ENCODE data around the gene SF3B3. TPM values are rescaled to one million over a fixed set of nuclear protein-coding genes. Genes with fewer than 3 reads are reported as not detected.

Gene SF3B3
- total and polyA plus RNA-seq, 8 donors, result 43.9 to 131 (median 85.5) TPM

- TF ChIP-seq, protein P1, sequence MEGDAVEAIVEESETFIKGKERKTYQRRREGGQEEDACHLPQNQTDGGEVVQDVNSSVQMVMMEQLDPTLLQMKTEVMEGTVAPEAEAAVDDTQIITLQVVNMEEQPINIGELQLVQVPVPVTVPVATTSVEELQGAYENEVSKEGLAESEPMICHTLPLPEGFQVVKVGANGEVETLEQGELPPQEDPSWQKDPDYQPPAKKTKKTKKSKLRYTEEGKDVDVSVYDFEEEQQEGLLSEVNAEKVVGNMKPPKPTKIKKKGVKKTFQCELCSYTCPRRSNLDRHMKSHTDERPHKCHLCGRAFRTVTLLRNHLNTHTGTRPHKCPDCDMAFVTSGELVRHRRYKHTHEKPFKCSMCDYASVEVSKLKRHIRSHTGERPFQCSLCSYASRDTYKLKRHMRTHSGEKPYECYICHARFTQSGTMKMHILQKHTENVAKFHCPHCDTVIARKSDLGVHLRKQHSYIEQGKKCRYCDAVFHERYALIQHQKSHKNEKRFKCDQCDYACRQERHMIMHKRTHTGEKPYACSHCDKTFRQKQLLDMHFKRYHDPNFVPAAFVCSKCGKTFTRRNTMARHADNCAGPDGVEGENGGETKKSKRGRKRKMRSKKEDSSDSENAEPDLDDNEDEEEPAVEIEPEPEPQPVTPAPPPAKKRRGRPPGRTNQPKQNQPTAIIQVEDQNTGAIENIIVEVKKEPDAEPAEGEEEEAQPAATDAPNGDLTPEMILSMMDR (IDR thresholded peaks at IDR 0.05), result no peak
- ATAC-seq (no peak), FAIRE-seq (no peak), DNase-seq (no peak)
- H3K4me3 ChIP-seq, result no peak overlapping the region
- H3K4me1 ChIP-seq, result no peaks in the 10 kb centered on the region
- no peaks in the 10 kb centered on the region for H3K9me3 ChIP-seq
- H3K27ac ChIP-seq, result no peak overlapping the region
- WGBS, 2 donors, result 91 to 95% methylated on average over 3 of the region's 3 CpGs
- H3K36me3 ChIP-seq, result peaks cover 0 to 54% (median 15%) of the 10 kb centered on the region in 3 donors
- no peaks in the 10 kb centered on the region for H3K27me3 ChIP-seq
- intact Hi-C loops (cut with DNase I), result no loop called here
Observed at GRCh38 chr16:70510216-70510615, 13.4 kb upstream of the SF3B3 start.

- no peak for FAIRE-seq
- DNase-seq, result no peak
- H3K27me3 ChIP-seq, result no peaks in the 10 kb centered on the region
- H3K27ac ChIP-seq, result no peak overlapping the region
- H3K4me1 ChIP-seq, result no peaks in the 10 kb centered on the region
- intact Hi-C loops (cut with DNase I), result no loop called here
- WGBS, 2 donors, result 91 to 93% methylated on average over 1 of the region's 1 CpG
- H3K9me3 ChIP-seq, result no peaks in the 10 kb centered on the region
- no peak overlapping the region for H3K4me3 ChIP-seq
- no peak for ATAC-seq
- peaks cover 0 to 61% (median 24%) of the 10 kb centered on the region in 3 donors for H3K36me3 ChIP-seq
- TF ChIP-seq, protein P1 (IDR thresholded peaks at IDR 0.05), result no peak
Observed at GRCh38 chr16:70511833-70512232, 11.8 kb upstream of the SF3B3 start.

DNA sequence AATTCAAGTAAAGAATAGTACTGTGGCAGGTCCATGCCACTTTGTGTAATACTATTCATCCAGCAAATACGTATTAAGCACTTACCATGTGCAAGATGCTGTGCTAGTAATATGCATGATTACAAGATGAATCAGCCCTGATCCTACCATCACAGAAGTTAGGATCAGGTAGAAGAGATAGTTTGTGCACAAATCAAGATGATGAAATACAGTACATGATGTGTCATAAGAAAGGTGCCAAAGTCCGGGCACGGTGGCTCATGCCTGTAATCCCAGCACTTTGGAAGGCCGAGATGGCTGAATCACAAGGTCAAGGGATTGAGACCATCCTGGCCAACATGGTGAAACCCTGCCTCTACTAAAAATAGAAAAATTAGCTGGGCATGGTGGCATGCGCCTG lies 11.2 kb upstream of the SF3B3 start:
- no peak for ATAC-seq
- Histone ChIP-seq H3K4me1 (no peaks in the 10 kb centered on the region), H3K27ac (no peak overlapping the region), H3K27me3 (no peaks in the 10 kb centered on the region), H3K4me3 (no peak overlapping the region), H3K9me3 (no peaks in the 10 kb centered on the region), H3K36me3 (peaks cover 0 to 57% (median 31%) of the 10 kb centered on the region in 3 donors)
- 96% methylated on average over 5 of the region's 5 CpGs for WGBS, 2 donors
- no peak for FAIRE-seq
- intact Hi-C loops (cut with DNase I), result no loop called here
- DNase-seq, result no peak
- TF ChIP-seq, protein P1 (IDR thresholded peaks at IDR 0.05), result no peak

GRCh38 chr16:70520612-70521297 lies 2.9 kb upstream of the SF3B3 start:
- TF ChIP-seq, protein P1 (IDR thresholded peaks at IDR 0.05), result no peak
- Histone ChIP-seq H3K9me3 (no peaks in the 10 kb centered on the region), H3K36me3 (peaks cover 0 to 16% (median 3%) of the 10 kb centered on the region in 3 donors), H3K27me3 (no peaks in the 10 kb centered on the region), H3K4me1 (peaks cover 4 to 18% (median 4%) of the 10 kb centered on the region in 3 donors), H3K4me3 (no peak overlapping the region), H3K27ac (no peak overlapping the region)
- ATAC-seq (no peak), DNase-seq (no peak), FAIRE-seq (no peak)
- 84 to 89% methylated on average over 8 of the region's 8 CpGs for WGBS, 2 donors
- intact Hi-C loops (cut with DNase I), result no loop called here
